ENCODE data around the gene HHATL.

DNA sequence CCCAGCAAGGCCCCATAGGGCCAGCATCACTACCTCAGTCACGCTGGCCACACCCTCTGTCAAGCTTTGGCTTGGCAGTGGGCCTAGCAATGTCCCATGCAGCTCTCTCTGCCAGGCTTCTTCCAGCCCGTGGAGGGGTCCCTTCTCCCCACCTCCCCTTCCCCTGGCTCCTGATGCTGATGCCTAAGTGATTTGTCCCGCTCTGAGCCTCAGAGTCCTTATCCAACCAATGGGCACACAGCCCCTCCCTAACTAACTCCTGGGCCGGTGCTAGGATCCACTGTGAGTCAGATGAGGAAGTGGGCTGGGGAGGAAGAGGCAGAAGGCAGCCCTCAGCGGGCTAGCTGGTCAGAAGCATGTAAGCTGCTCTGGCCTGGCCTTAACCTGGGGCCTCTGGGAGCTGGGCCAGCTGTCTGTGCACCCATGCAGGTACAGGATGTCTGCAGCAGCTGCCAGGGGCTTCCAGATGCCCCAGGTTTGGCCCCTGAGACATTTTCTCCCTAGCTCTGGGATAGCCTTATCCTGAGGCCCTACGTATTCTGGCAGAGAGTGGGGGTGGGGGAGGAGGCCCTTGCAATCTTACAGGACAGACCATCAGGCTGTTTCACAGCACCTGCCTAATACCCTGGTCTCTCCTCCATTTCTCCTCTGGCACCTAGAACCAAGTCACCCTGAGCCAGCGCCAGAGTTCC lies 49.8 kb downstream of the HHATL start:
- TF ChIP-seq EZH2 (IDR thresholded peaks at IDR 0.05) (no peak), POLR2AphosphoS5 (IDR thresholded peaks at IDR 0.05; ENCODE audit: borderline replicate concordance, low read depth, low read length) (no peak)
